WTC11 (cell line): ENCODE data around the gene PIK3C2G.

ENCODE experiments used
- EMX1 ChIP-seq: fragments of 250-450 bp; sonication (Bioruptor Pico); IDR thresholded peaks from 2 replicates; pipeline ENCODE4 v1.8.0; 2021; ENCODE audit warnings: mild to moderate bottlenecking
- IRF1 ChIP-seq: sonication (generic); formaldehyde crosslinking; IDR thresholded peaks from 2 replicates; pipeline ENCODE4 v1.8.0; 2023; ENCODE audit warnings: missing genetic modification reagents
- KAT7 ChIP-seq: sonication (generic); formaldehyde crosslinking; IDR thresholded peaks from 2 replicates; pipeline ENCODE4 v1.8.1; 2023; ENCODE audit warnings: missing genetic modification reagents, mild to moderate bottlenecking, borderline replicate concordance
- MYBL2 ChIP-seq: sonication (generic); formaldehyde crosslinking; IDR thresholded peaks from 2 replicates; pipeline ENCODE4 v1.8.1; 2023; ENCODE audit warnings: mild to moderate bottlenecking, moderate library complexity, missing genetic modification reagents
- NFYB ChIP-seq: sonication (generic); formaldehyde crosslinking; conservative IDR thresholded peaks from 2 replicates; pipeline ENCODE4 v1.8.0; 2022; ENCODE audit warnings: low read depth, missing genetic modification reagents
- NR2C2 ChIP-seq: sonication (generic); formaldehyde crosslinking; IDR thresholded peaks from 2 replicates; pipeline ENCODE4 v1.8.0; 2022; ENCODE audit warnings: mild to moderate bottlenecking, missing genetic modification reagents
- NR3C1 ChIP-seq: sonication (generic); formaldehyde crosslinking; conservative IDR thresholded peaks from 2 replicates; pipeline ENCODE4 v1.8.1; 2023; ENCODE audit warnings: low read depth, mild to moderate bottlenecking, missing genetic modification reagents
- TCF7 ChIP-seq: sonication (generic); formaldehyde crosslinking; IDR thresholded peaks from 2 replicates; pipeline ENCODE4 v1.8.0; 2022; ENCODE audit warnings: mild to moderate bottlenecking, low read depth, missing genetic modification reagents, moderate library complexity
- ZBTB21 ChIP-seq: sonication (generic); formaldehyde crosslinking; IDR thresholded peaks from 2 replicates; pipeline ENCODE4 v1.8.1; 2023; ENCODE audit warnings: mild to moderate bottlenecking, missing genetic modification reagents, borderline replicate concordance
- ZNF121 ChIP-seq: sonication (generic); formaldehyde crosslinking; IDR thresholded peaks from 2 replicates; pipeline ENCODE4 v1.8.0; 2023; ENCODE audit warnings: missing genetic modification reagents
- TF ChIP-seq, protein P1 (sequence below): sonication (generic); formaldehyde crosslinking; IDR thresholded peaks from 2 replicates; pipeline ENCODE4 v1.8.1; 2023; ENCODE audit warnings: mild to moderate bottlenecking, missing genetic modification reagents
- TF ChIP-seq, protein P2 (sequence below): sonication (generic); formaldehyde crosslinking; IDR thresholded peaks from 2 replicates; pipeline ENCODE4 v1.8.0; 2022; ENCODE audit warnings: mild to moderate bottlenecking, missing genetic modification reagents
- TF ChIP-seq, protein P3 (sequence below): fragments of 200-600 bp; IDR thresholded peaks from 2 replicates; pipeline ENCODE4 v1.8.0; 2022; ENCODE audit warnings: antibody characterized with exemption
- TF ChIP-seq, protein P4 (sequence below): sonication (generic); formaldehyde crosslinking; IDR thresholded peaks from 2 replicates; pipeline ENCODE4 v1.8.1; 2022; ENCODE audit warnings: mild to moderate bottlenecking, missing genetic modification reagents, moderate library complexity, borderline replicate concordance

- TF ChIP-seq IRF1 (no peak), NR2C2 (CRISPR knock-in tag) (no peak), ZBTB21 (CRISPR knock-in tag) (no peak), ZNF121 (CRISPR knock-in tag) (no peak), MYBL2 (CRISPR knock-in tag) (no peak), EMX1 (no peak), NFYB (no peak), TCF7 (no peak), NR3C1 (CRISPR knock-in tag) (no peak), KAT7 (CRISPR knock-in tag) (no peak)
- TF ChIP-seq, protein P1, sequence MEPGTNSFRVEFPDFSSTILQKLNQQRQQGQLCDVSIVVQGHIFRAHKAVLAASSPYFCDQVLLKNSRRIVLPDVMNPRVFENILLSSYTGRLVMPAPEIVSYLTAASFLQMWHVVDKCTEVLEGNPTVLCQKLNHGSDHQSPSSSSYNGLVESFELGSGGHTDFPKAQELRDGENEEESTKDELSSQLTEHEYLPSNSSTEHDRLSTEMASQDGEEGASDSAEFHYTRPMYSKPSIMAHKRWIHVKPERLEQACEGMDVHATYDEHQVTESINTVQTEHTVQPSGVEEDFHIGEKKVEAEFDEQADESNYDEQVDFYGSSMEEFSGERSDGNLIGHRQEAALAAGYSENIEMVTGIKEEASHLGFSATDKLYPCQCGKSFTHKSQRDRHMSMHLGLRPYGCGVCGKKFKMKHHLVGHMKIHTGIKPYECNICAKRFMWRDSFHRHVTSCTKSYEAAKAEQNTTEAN (CRISPR knock-in tag), result no peak
- TF ChIP-seq, protein P2, sequence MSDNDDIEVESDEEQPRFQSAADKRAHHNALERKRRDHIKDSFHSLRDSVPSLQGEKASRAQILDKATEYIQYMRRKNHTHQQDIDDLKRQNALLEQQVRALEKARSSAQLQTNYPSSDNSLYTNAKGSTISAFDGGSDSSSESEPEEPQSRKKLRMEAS, result no peak
- TF ChIP-seq, protein P3, sequence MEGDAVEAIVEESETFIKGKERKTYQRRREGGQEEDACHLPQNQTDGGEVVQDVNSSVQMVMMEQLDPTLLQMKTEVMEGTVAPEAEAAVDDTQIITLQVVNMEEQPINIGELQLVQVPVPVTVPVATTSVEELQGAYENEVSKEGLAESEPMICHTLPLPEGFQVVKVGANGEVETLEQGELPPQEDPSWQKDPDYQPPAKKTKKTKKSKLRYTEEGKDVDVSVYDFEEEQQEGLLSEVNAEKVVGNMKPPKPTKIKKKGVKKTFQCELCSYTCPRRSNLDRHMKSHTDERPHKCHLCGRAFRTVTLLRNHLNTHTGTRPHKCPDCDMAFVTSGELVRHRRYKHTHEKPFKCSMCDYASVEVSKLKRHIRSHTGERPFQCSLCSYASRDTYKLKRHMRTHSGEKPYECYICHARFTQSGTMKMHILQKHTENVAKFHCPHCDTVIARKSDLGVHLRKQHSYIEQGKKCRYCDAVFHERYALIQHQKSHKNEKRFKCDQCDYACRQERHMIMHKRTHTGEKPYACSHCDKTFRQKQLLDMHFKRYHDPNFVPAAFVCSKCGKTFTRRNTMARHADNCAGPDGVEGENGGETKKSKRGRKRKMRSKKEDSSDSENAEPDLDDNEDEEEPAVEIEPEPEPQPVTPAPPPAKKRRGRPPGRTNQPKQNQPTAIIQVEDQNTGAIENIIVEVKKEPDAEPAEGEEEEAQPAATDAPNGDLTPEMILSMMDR, result no peak
- TF ChIP-seq, protein P4, sequence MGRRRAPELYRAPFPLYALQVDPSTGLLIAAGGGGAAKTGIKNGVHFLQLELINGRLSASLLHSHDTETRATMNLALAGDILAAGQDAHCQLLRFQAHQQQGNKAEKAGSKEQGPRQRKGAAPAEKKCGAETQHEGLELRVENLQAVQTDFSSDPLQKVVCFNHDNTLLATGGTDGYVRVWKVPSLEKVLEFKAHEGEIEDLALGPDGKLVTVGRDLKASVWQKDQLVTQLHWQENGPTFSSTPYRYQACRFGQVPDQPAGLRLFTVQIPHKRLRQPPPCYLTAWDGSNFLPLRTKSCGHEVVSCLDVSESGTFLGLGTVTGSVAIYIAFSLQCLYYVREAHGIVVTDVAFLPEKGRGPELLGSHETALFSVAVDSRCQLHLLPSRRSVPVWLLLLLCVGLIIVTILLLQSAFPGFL (CRISPR knock-in tag), result no peak
Measured at GRCh38 chr12:18690653-18691052, 429.3 kb downstream of the PIK3C2G start.
